ENCODE measurements around the gene EIF2D.

GRCh38 chr1:206651958-206652890 lies 40.0 kb upstream of the EIF2D start:
- TF ChIP-seq RNF219 (CRISPR knock-in tag; IDR thresholded peaks at IDR 0.05) (no peak), TAF1 (CRISPR knock-in tag; IDR thresholded peaks at IDR 0.05) (no peak)
